Transverse colon (tissue), 4 donors: Measurements from ENCODE around the gene FNIP2. TPM values are rescaled to one million over a fixed set of nuclear protein-coding genes. Genes with fewer than 3 reads are reported as not detected.

Experiments
- DNase-seq: peaks from one replicate; pipeline ENCODE4 v3.0.0-alpha.2; 2019
- H3K27ac ChIP-seq, 4 donors: fragments of 200-600 bp; sonication (generic); 2 replicates each; pipeline ENCODE4 v1.5.1; 2016 to 2018; ENCODE audit warnings: inconsistent platforms in 4 of 4
- H3K27me3 ChIP-seq: fragments of 200-600 bp; sonication (generic); 2 replicates; pipeline ENCODE4 v1.5.1; 2017; ENCODE audit warnings: inconsistent platforms
- H3K36me3 ChIP-seq, 4 donors: fragments of 200-600 bp; sonication (generic); 2 replicates each; pipeline ENCODE4 v1.5.1; 2017 to 2019; ENCODE audit warnings: inconsistent platforms in 4 of 4
- H3K4me1 ChIP-seq, 4 donors: fragments of 200-600 bp; sonication (generic); 2 replicates each; pipeline ENCODE4 v1.5.1; 2017 to 2020; ENCODE audit warnings: inconsistent platforms in 4 of 4
- H3K4me3 ChIP-seq, 4 donors: fragments of 200-600 bp; sonication (generic); 1 replicate in 1 of 4; 2 replicates in 3 of 4; pipeline versions ENCODE4 v1.5.1 to v1.6.1; 2017 to 2019; ENCODE audit warnings: inconsistent platforms in 4 of 4
- H3K9me3 ChIP-seq, 2 donors: fragments of 200-600 bp; sonication (generic); 2 replicates each; pipeline ENCODE4 v1.5.1; 2017 to 2019; ENCODE audit warnings: inconsistent platforms in 2 of 2
- EP300 ChIP-seq: sonication (generic); formaldehyde crosslinking; IDR thresholded peaks from one replicate; pipeline ENCODE4 v1.6.1; 2017; ENCODE audit warnings: antibody characterized with exemption, low read depth
- POLR2A ChIP-seq: fragments of 450-650 bp; IDR thresholded peaks from one replicate; pipeline ENCODE4 v1.6.1; 2016; ENCODE audit warnings: antibody characterized with exemption, mild to moderate bottlenecking, moderate library complexity
- POLR2AphosphoS5 ChIP-seq, 3 donors: sonication (generic); formaldehyde crosslinking; IDR thresholded peaks; one replicate each; pipeline ENCODE4 v1.6.1; 2016; ENCODE audit warnings: antibody characterized with exemption in 3 of 3
- WGBS, 2 donors: methylation state at CpG; one replicate each; pipeline ENCODE4 v1.1.5; 2018; ENCODE audit warnings: low coverage in 1 of 2; 5-methylcytosine and 5-hydroxymethylcytosine counted together
- in situ Hi-C, 4 donors: fragments of 200-750 bp; cut with MboI; loops; one replicate each; pipeline versions ENCODE4 v1.15.0 to v1.15.1; 2017; ENCODE audit warnings: low sequenced_read_pairs in 3 of 4, low pct_ligation_motif_present in 1 of 4, low pct_unique_long_range_greater_than_20kb in 1 of 4
- intact Hi-C: fragments of 100-400 bp; cut with DNase I; formaldehyde crosslinking; loops from one replicate; pipeline ENCODE4 v1.15.1; 2023; ENCODE audit warnings: low total_unique reads
- total RNA-seq, 4 donors: library from RNA; depleted of rRNA; stranded (reverse); fragments of >200 nt; gene quantifications; one replicate each; pipeline ENCODE4 v1.1.0, GENCODE V29; 2016
- TF ChIP-seq, protein P1 (sequence below), 5 experiments: fragments of 200-600 bp in 3 of 5; fragments of 450-650 bp in 2 of 5; sonication (generic) in 3 of 5; IDR thresholded peaks; 1 replicate in 2 of 5; 2 replicates in 3 of 5; pipeline ENCODE4 v1.5.1; 2016 to 2017; ENCODE audit warnings: antibody characterized with exemption in 5 of 5, inconsistent platforms in 3 of 5, mild to moderate bottlenecking in 2 of 5, moderate library complexity in 1 of 5

The FNIP2 gene
- total RNA-seq, 4 donors from 2014 or later = 47.2 to 105 (median 64.0) TPM

DNA sequence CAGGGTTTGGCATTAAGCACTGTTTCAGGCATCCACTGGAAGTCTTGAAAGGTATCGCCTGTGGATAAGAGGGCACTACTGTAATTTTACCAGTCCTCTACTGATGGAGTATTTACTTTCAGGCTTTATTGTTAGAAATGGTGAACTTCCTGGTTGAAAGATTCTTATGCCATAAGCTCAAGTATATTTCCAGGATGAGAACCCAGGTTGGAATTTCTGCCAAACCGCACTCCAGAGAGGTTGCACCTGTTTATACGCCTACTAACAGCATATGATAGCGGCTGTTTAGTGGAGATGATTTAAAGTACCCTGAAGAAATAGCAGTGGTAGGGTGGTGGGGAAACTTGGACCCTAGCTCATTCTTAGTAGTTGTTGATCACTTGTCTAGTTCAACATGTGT, 9.9 kb downstream of the FNIP2 start:
- Histone ChIP-seq H3K4me3 (peak overlapping the region in 1 of 4 donors; percentile 29), H3K27me3 (no peaks in the 10 kb centered on the region), H3K4me1 (peaks cover 25 to 96% (median 71%) of the 10 kb centered on the region in 4 donors), H3K27ac (peak overlapping the region; percentile 64 to 75 (median 68)), H3K9me3 (no peaks in the 10 kb centered on the region), H3K36me3 (no peaks in the 10 kb centered on the region)
- 17 to 45% methylated on average over 1 to 4 of the region's 4 CpGs for WGBS, 2 donors
- in situ Hi-C loops (no loop called here), intact Hi-C loops (no loop called here)
- no peak for TF ChIP-seq POLR2AphosphoS5 (IDR thresholded peaks at IDR 0.05)
- no peak for TF ChIP-seq EP300
- TF ChIP-seq POLR2A = no peak
- TF ChIP-seq, protein P1, sequence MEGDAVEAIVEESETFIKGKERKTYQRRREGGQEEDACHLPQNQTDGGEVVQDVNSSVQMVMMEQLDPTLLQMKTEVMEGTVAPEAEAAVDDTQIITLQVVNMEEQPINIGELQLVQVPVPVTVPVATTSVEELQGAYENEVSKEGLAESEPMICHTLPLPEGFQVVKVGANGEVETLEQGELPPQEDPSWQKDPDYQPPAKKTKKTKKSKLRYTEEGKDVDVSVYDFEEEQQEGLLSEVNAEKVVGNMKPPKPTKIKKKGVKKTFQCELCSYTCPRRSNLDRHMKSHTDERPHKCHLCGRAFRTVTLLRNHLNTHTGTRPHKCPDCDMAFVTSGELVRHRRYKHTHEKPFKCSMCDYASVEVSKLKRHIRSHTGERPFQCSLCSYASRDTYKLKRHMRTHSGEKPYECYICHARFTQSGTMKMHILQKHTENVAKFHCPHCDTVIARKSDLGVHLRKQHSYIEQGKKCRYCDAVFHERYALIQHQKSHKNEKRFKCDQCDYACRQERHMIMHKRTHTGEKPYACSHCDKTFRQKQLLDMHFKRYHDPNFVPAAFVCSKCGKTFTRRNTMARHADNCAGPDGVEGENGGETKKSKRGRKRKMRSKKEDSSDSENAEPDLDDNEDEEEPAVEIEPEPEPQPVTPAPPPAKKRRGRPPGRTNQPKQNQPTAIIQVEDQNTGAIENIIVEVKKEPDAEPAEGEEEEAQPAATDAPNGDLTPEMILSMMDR (IDR thresholded peaks at IDR 0.05) = no peak
- DNase-seq = peak; percentile 56

DNA sequence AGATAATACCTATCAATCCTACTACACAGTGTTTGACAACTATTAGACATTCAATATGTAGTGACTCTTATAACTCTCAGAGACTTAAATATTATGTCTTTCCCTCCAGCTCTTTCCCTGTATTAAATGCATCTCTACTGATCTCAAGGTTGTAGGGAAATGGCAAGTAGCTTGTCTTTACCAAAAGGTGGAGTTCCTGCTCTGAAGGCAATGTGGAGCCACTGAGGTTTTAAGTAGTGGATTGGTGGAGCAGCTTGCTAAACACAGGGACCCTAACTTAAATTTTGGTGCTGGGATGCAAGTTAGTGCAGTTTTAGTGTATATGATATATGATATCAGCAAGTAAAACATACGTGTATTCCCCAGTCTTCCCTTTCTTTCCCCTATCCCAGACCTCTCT, 13.1 kb downstream of the FNIP2 start:
- peaks cover 40 to 97% (median 79%) of the 10 kb centered on the region in 4 donors for H3K4me1 ChIP-seq
- no peaks in the 10 kb centered on the region for H3K9me3 ChIP-seq
- intact Hi-C loops = no loop called here
- 22 to 44% methylated on average over 1 of the region's 1 CpG for WGBS, 2 donors
- H3K27ac ChIP-seq = peak overlapping the region; percentile 70 to 80 (median 78)
- in situ Hi-C loops = no loop called here
- no peaks in the 10 kb centered on the region for H3K27me3 ChIP-seq
- H3K4me3 ChIP-seq = no peak overlapping the region
- DNase-seq = no peak
- TF ChIP-seq POLR2A = no peak
- TF ChIP-seq EP300 = no peak
- H3K36me3 ChIP-seq = no peaks in the 10 kb centered on the region

DNA sequence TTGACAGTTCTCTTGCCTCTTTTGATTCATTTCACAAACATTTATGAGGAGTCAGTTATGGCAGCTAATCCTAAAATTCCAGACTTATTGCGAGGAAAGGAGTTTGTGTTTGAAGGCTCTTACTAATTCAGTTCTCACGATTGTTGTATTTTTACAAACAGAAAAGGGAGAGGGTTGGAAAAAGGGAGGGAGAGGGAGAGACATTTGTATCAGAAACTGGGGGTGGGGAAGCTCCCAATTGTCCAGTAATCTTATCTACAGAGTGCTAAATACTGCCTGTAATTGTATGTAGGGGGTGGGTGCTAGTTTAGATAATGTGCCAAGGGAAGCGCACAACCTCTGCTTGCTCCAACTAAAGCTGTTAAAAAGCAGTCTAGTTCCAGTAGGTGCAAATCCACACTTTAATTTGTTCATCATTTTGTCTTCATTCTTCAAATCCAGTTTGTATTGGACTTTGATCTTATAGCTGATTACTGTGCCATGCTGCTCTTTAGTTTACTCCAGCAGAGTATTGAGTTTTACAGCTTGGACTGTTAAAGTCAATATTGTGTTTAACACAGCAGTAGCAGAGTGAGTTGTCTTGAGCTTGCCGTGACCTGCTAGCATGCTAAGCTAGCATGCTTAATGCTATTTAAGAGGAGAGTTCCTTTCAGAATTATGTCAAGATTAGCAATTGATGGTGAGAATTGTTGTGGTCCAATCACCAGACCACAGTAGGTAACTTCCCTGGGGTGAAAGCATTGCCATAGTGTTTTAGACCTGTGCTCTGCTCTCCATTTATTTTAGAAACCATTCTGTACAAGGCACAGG, 13.9 kb downstream of the FNIP2 start:
- 26 to 45% methylated on average over 3 to 4 of the region's 4 CpGs for WGBS, 2 donors
- H3K9me3 ChIP-seq = no peaks in the 10 kb centered on the region
- TF ChIP-seq POLR2AphosphoS5 (IDR thresholded peaks at IDR 0.05) (peak in 1 of 3 donors; percentile 38), EP300 (no peak)
- H3K4me3 ChIP-seq = no peak overlapping the region
- H3K27ac ChIP-seq = peak overlapping the region; percentile 70 to 80 (median 78)
- peaks cover 35 to 97% (median 79%) of the 10 kb centered on the region in 4 donors for H3K4me1 ChIP-seq
- DNase-seq = no peak
- H3K27me3 ChIP-seq = no peaks in the 10 kb centered on the region
- H3K36me3 ChIP-seq = no peaks in the 10 kb centered on the region
- in situ Hi-C loops = no loop called here
- intact Hi-C loops = no loop called here

DNA sequence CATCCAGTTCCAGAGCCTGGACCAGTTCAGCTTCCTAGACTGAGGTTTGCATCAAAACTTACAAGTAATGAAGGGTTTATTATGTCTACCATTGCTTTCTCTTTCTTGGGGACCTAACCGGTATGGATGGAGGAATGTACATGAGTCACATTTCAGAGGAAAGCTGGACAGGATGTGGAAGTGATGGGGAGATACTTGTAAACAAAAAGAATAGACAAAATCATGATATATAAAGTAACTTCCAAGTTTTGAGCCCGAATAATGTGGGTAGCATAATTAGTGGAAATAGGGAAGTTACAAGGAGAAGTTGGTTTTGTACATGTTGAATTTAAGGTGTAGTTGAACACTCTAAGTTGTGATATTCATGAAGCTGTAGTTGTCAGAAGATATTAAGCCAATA, 15.0 kb downstream of the FNIP2 start:
- Histone ChIP-seq H3K27me3 (no peaks in the 10 kb centered on the region), H3K4me3 (no peak overlapping the region), H3K4me1 (peaks cover 31 to 97% (median 76%) of the 10 kb centered on the region in 4 donors), H3K36me3 (no peaks in the 10 kb centered on the region), H3K9me3 (no peaks in the 10 kb centered on the region), H3K27ac (peak overlapping the region; percentile 70 to 80 (median 78))
- no peak for TF ChIP-seq POLR2A
- TF ChIP-seq EP300 = no peak
- TF ChIP-seq, protein P1 (IDR thresholded peaks at IDR 0.05) = no peak
- TF ChIP-seq POLR2AphosphoS5 (IDR thresholded peaks at IDR 0.05) = no peak
- in situ Hi-C loops (no loop called here), intact Hi-C loops (no loop called here)
- no peak for DNase-seq
- WGBS, 2 donors = 26 to 38% methylated on average over 2 of the region's 2 CpGs

DNA sequence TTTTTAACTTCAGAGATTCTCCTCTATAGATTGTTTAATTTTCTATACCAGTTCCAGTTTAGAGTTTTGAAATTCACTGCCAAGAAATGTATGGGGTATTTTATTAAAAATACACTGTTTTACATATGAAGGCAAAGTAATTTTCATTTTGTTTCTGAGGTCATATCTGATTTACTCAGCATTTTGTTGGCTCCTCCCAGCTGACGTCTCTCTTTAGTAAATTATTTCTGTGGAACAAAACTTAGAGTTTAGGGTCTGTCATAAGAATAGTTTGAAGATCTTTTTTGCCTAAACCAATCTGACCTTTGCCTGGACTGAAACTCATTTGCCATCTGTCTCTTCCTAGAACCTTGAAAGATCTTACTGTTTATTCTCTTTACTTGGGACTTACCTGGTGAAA, 16.9 kb downstream of the FNIP2 start:
- no peaks in the 10 kb centered on the region for H3K9me3 ChIP-seq
- no peaks in the 10 kb centered on the region for H3K36me3 ChIP-seq
- no peak for DNase-seq
- H3K4me1 ChIP-seq = peaks cover 27 to 82% (median 70%) of the 10 kb centered on the region in 4 donors
- intact Hi-C loops = no loop called here
- TF ChIP-seq POLR2AphosphoS5 (IDR thresholded peaks at IDR 0.05) (no peak), POLR2A (no peak), EP300 (no peak)
- TF ChIP-seq, protein P1 (IDR thresholded peaks at IDR 0.05) = no peak
- 10 to 19% methylated on average over 1 of the region's 1 CpG for WGBS, 2 donors
- H3K4me3 ChIP-seq = no peak overlapping the region
- in situ Hi-C loops = no loop called here
- H3K27me3 ChIP-seq = no peaks in the 10 kb centered on the region
- peak overlapping the region; percentile 48 to 73 (median 66) for H3K27ac ChIP-seq
